OCI-LY3 (cell line): Measurements from ENCODE around the gene ZBTB7C.

Experiments
- H2AFZ ChIP-seq: fragments of 200-600, 300-600 bp; shearing (Covaris generic); 2 replicates; pipeline ENCODE4 v1.6.0; 2014; ENCODE audit warnings: antibody characterized with exemption, low read depth, low read length
- H3K27ac ChIP-seq: fragments of 200-600, 300-600 bp; sonication (generic); 2 replicates; pipeline ENCODE4 v1.5.1; 2014; ENCODE audit warnings: mild to moderate bottlenecking, low read length, moderate library complexity, mixed read lengths
- H3K27me3 ChIP-seq: fragments of 200-600, 300-600 bp; sonication (generic); 2 replicates; pipeline ENCODE4 v1.6.1; 2014; ENCODE audit warnings: low read depth, low read length, mixed read lengths
- H3K36me3 ChIP-seq: fragments of 200-600, 300-600 bp; sonication (generic); replicated peaks from 2 replicates; pipeline ENCODE3; 2014; ENCODE audit warnings: low read depth, low read length, mixed read lengths
- H3K4me1 ChIP-seq: fragments of 300-600, 200-600 bp; sonication (generic); 2 replicates; pipeline ENCODE4 v1.6.1; 2014; ENCODE audit warnings: low read length, mixed read lengths
- H3K4me2 ChIP-seq: fragments of 200-600, 300-600 bp; sonication (generic); 2 replicates; pipeline ENCODE4 v1.6.1; 2014; ENCODE audit warnings: low read length, mixed read lengths
- H3K4me3 ChIP-seq: fragments of 300-600, 200-600 bp; sonication (generic); 2 replicates; pipeline ENCODE4 v1.5.1; 2014; ENCODE audit warnings: antibody characterized with exemption, mild to moderate bottlenecking, low read length, moderate library complexity
- H3K79me2 ChIP-seq: fragments of 300-600, 200-600 bp; shearing (Covaris generic); 2 replicates; pipeline ENCODE4 v1.6.1; 2014; ENCODE audit warnings: mild to moderate bottlenecking, low read length, mixed read lengths
- H3K9ac ChIP-seq: fragments of 300-600, 200-600 bp; shearing (Covaris generic); 2 replicates; pipeline ENCODE4 v1.6.0; 2014; ENCODE audit warnings: mild to moderate bottlenecking, low read length, moderate library complexity
- H3K9me3 ChIP-seq: fragments of 200-600, 300-600 bp; shearing (Covaris generic); 2 replicates; pipeline ENCODE4 v1.6.1; 2014; ENCODE audit warnings: low read length, mixed read lengths; ENCODE audit not compliant: insufficient read depth
- H4K20me1 ChIP-seq: fragments of 200-600, 300-600 bp; sonication (generic); 2 replicates; pipeline ENCODE4 v1.6.1; 2016; ENCODE audit warnings: low read length, mixed read lengths; ENCODE audit not compliant: insufficient read depth
- EZH2phosphoT487 ChIP-seq: fragments of 200-600 bp; shearing (Covaris generic); IDR thresholded peaks from 2 replicates; pipeline ENCODE4 v1.6.1; 2018; ENCODE audit warnings: antibody characterized with exemption, mixed run types, low read depth
- TF ChIP-seq, protein P1 (sequence below): fragments of 200-600, 300-600 bp; sonication (generic); IDR thresholded peaks from 2 replicates; pipeline ENCODE4 v1.5.1; 2014; ENCODE audit warnings: antibody characterized with exemption, low read length, low read depth

The ZBTB7C gene

DNA sequence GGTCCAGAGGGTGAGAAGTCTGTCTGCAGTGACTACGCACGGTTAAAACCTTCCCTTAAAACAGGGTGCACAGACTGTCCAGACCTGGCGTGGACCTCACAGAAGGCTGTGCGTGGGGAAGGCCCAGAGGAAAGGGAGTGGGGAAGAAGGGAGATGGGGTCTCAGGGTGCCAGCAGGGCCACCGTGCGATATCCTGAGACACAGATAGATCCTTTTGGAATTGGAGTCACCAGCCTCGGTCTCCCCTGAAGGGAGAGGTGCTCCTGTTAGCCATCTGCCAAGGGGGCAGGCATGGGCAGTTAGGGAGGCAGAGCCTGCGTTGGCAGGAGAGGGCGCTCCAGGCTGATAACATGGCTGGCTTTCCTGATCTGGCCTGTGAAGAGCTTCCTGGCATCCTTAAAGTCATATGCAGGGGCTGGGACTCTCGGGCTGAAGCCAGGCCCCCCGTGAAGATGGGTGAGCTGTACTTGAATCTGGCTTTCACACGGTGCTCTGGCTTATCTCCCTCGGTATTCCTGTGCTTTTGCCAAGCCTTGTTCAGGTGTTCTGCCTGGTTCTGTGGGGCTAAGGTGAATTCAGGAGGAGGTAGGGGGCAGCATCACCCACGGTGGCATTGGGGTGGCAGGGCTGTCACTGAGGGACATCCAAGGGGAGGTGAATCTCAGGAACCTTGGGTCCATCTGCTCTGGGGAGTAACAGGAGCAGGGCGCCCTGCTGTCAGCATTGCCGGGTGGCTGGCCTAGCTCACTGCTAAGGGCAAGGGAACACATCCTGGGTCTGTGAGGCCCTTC is 371.5 kb downstream of the ZBTB7C start:
- H3K36me3 ChIP-seq = no peaks in the 10 kb centered on the region
- no peaks in the 10 kb centered on the region for H4K20me1 ChIP-seq
- no peak overlapping the region for H3K9ac ChIP-seq
- H3K4me2 ChIP-seq = no peak overlapping the region
- TF ChIP-seq, protein P1, sequence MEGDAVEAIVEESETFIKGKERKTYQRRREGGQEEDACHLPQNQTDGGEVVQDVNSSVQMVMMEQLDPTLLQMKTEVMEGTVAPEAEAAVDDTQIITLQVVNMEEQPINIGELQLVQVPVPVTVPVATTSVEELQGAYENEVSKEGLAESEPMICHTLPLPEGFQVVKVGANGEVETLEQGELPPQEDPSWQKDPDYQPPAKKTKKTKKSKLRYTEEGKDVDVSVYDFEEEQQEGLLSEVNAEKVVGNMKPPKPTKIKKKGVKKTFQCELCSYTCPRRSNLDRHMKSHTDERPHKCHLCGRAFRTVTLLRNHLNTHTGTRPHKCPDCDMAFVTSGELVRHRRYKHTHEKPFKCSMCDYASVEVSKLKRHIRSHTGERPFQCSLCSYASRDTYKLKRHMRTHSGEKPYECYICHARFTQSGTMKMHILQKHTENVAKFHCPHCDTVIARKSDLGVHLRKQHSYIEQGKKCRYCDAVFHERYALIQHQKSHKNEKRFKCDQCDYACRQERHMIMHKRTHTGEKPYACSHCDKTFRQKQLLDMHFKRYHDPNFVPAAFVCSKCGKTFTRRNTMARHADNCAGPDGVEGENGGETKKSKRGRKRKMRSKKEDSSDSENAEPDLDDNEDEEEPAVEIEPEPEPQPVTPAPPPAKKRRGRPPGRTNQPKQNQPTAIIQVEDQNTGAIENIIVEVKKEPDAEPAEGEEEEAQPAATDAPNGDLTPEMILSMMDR = peak; percentile 41
- TF ChIP-seq EZH2phosphoT487 = no peak
- no peak overlapping the region for H3K27ac ChIP-seq
- H3K27me3 ChIP-seq = peaks cover 4% of the 10 kb centered on the region; the same call in 1 of the 2 replicates
- no peaks in the 10 kb centered on the region for H3K4me1 ChIP-seq
- no peak overlapping the region for H2AFZ ChIP-seq
- no peaks in the 10 kb centered on the region for H3K79me2 ChIP-seq
- H3K9me3 ChIP-seq = no peaks in the 10 kb centered on the region
- H3K4me3 ChIP-seq = no peak overlapping the region

DNA sequence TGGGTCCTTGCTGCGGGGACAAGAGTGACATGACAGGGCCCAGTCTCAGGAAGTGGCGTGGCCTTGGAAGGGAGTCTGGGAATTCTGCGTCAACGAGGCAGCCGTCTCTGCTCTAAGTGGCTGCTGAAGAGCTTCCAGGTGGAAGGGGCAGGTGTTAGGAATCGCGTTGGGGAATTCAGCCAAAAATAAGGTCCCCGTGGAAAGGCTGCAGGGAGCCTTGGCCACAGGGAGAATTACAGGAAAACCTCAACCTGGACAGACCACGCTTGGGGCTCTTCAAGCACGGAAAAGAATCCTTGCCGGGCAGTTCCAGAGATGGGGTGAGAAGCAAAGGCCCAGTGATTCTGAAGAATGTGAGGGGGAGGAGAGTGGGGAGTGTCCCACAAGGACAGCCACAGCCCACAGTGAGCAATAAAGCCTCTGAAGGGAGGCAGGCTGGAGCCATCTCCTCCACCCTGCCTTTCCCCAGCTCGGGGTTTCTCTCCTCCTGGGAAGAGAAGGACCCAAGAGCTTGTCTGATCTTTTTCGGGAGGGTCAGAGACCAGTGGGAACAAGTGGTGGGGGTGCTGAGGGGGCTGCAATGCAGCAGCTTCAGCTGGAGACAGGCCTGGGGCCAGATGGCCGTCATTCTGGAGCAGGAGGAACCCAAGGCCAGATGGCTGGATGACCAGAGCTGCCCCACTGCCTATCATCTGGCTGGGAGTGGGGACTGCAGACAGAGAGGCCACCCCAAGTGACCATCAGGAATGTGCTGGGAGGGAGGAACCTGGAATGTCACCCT is 372.4 kb downstream of the ZBTB7C start:
- Histone ChIP-seq H4K20me1 (no peaks in the 10 kb centered on the region), H3K27ac (no peak overlapping the region), H3K79me2 (no peaks in the 10 kb centered on the region), H3K9ac (no peak overlapping the region), H2AFZ (no peak overlapping the region), H3K9me3 (no peaks in the 10 kb centered on the region), H3K4me3 (no peak overlapping the region), H3K36me3 (no peaks in the 10 kb centered on the region), H3K4me2 (no peak overlapping the region), H3K4me1 (no peaks in the 10 kb centered on the region), H3K27me3 (peaks cover 4% of the 10 kb centered on the region; the same call in 1 of the 2 replicates)
- TF ChIP-seq, protein P1 = no peak
- no peak for TF ChIP-seq EZH2phosphoT487

DNA sequence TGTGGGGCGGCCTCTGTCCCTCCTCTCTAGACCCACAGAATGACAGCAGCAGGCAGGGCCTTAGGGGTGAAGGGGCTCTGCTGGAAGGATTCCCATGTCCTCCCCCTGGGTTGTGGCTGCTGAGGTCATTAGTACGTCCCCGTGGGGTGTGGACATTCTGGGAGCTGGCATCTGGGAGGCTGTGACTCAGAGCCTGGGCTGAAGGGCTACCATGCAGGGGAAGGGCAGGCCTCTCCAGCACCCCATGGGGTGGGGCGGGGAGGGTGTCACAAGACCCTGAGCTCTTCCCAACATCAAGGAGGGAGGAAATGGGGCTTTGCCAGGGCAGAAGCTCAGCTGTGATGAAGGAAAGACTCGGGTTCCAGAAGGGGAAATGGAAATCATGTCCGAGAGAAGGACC is 373.0 kb downstream of the ZBTB7C start:
- Histone ChIP-seq H3K9me3 (no peaks in the 10 kb centered on the region), H3K4me3 (no peak overlapping the region), H3K27ac (no peak overlapping the region), H2AFZ (no peak overlapping the region), H3K79me2 (no peaks in the 10 kb centered on the region), H3K27me3 (peaks cover 2% of the 10 kb centered on the region; the same call in 1 of the 2 replicates), H4K20me1 (no peaks in the 10 kb centered on the region), H3K36me3 (no peaks in the 10 kb centered on the region), H3K4me2 (no peak overlapping the region), H3K9ac (no peak overlapping the region), H3K4me1 (no peaks in the 10 kb centered on the region)
- TF ChIP-seq EZH2phosphoT487 = no peak
- TF ChIP-seq, protein P1 = no peak

DNA sequence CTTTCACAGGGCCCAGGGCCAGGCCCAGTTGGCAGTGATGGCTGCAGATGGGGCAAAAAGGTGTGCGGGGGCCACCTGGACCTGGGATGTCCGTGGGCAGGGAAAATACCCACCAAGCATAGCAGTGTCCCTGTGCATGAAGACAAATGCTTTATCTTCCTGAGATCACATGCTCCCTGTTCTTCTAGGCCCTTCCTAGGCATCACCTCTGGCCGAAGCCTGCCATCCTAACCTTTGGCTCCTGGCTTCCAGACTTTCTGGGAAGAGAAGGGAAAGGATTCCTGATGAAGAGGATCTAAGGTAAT is 373.7 kb downstream of the ZBTB7C start:
- no peaks in the 10 kb centered on the region for H4K20me1 ChIP-seq
- no peak overlapping the region for H3K27ac ChIP-seq
- no peak for TF ChIP-seq EZH2phosphoT487
- TF ChIP-seq, protein P1 = no peak
- H3K36me3 ChIP-seq = no peaks in the 10 kb centered on the region
- no peak overlapping the region for H3K4me2 ChIP-seq
- H3K79me2 ChIP-seq = no peaks in the 10 kb centered on the region
- H3K27me3 ChIP-seq = no peaks in the 10 kb centered on the region
- H3K9me3 ChIP-seq = no peaks in the 10 kb centered on the region
- H3K9ac ChIP-seq = no peak overlapping the region
- H3K4me1 ChIP-seq = no peaks in the 10 kb centered on the region
- H2AFZ ChIP-seq = no peak overlapping the region
- no peak overlapping the region for H3K4me3 ChIP-seq
